Ascending aorta (tissue), 2 donors: ENCODE results near the gene FAM170A. TPM values are rescaled to one million over a fixed set of nuclear protein-coding genes. Genes with fewer than 3 reads are reported as not detected.

Experiments
- DNase-seq, 2 donors: peaks; one replicate each; pipeline ENCODE4 v3.0.0-alpha.2; 2019; ENCODE audit warnings: low spot score in 2 of 2
- H3K27ac ChIP-seq, 2 donors: fragments of 200-600 bp; sonication (generic); one replicate each; pipeline ENCODE4 v1.5.1; 2016 to 2017; ENCODE audit warnings: mild to moderate bottlenecking in 1 of 2
- H3K27me3 ChIP-seq: fragments of 200-600 bp; sonication (generic); one replicate; pipeline ENCODE4 v1.5.1; 2017
- H3K36me3 ChIP-seq, 2 donors: fragments of 200-600 bp; sonication (generic); one replicate each; pipeline ENCODE4 v1.5.1; 2016
- H3K4me1 ChIP-seq, 2 donors: fragments of 200-600 bp; sonication (generic); one replicate each; pipeline ENCODE4 v1.5.1; 2016 to 2017; ENCODE audit warnings: mild to moderate bottlenecking in 1 of 2
- H3K4me3 ChIP-seq, 2 donors: fragments of 200-600 bp; sonication (generic); one replicate each; pipeline ENCODE4 v1.5.1; 2016 to 2017; ENCODE audit warnings: mild to moderate bottlenecking in 1 of 2
- H3K9me3 ChIP-seq, 2 donors: fragments of 200-600 bp; sonication (generic); one replicate each; pipeline ENCODE4 v1.5.1; 2016
- intact Hi-C: fragments of 100-400 bp; cut with DNase I; formaldehyde crosslinking; loops from one replicate; pipeline ENCODE4 v1.15.1; 2023
- total RNA-seq: library from RNA; depleted of rRNA; stranded (reverse); fragments of >200 nt; gene quantifications from one replicate; pipeline ENCODE4 v1.1.0, GENCODE V29; 2016
- TF ChIP-seq, protein P1 (sequence below), 3 experiments: fragments of 200-600 bp in 2 of 3; fragments of 450-650 bp in 1 of 3; sonication (generic) in 2 of 3; IDR thresholded peaks; one replicate each; pipeline ENCODE4 v1.5.1; 2016 to 2019; ENCODE audit warnings: antibody characterized with exemption in 3 of 3, mild to moderate bottlenecking in 1 of 3, moderate library complexity in 1 of 3

FAM170A gene
- total RNA-seq, 1 donor from 2014 or later: not detected

GRCh38 chr5:119655061-119655460 is 25.7 kb downstream of the FAM170A start:
- TF ChIP-seq, protein P1, sequence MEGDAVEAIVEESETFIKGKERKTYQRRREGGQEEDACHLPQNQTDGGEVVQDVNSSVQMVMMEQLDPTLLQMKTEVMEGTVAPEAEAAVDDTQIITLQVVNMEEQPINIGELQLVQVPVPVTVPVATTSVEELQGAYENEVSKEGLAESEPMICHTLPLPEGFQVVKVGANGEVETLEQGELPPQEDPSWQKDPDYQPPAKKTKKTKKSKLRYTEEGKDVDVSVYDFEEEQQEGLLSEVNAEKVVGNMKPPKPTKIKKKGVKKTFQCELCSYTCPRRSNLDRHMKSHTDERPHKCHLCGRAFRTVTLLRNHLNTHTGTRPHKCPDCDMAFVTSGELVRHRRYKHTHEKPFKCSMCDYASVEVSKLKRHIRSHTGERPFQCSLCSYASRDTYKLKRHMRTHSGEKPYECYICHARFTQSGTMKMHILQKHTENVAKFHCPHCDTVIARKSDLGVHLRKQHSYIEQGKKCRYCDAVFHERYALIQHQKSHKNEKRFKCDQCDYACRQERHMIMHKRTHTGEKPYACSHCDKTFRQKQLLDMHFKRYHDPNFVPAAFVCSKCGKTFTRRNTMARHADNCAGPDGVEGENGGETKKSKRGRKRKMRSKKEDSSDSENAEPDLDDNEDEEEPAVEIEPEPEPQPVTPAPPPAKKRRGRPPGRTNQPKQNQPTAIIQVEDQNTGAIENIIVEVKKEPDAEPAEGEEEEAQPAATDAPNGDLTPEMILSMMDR (IDR thresholded peaks at IDR 0.05): no peak
- intact Hi-C loops: no loop called here
- Histone ChIP-seq H3K27ac (no peak overlapping the region), H3K9me3 (no peaks in the 10 kb centered on the region), H3K4me3 (no peak overlapping the region), H3K4me1 (no peaks in the 10 kb centered on the region), H3K27me3 (no peaks in the 10 kb centered on the region), H3K36me3 (no peaks in the 10 kb centered on the region)
- no peak for DNase-seq

DNA sequence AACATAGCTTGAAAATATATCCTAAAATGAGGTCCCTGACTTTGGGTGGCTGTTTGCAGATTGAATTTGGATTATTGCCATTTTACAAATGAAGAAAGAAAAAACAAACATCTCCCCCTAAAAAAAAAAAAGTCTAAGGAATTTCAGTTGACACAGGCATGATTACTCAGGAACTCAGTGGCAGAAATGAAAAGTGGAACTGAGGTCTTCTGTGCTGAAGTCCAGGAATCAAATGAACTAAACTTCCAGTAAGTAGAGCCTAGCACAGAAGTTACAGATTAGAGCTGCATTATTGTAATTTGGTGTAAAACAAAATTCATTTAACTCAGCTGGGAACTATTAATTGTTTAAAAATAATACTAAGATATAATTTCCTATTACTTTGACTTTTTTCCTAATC is 26.7 kb downstream of the FAM170A start:
- Histone ChIP-seq H3K27me3 (no peaks in the 10 kb centered on the region), H3K4me1 (no peaks in the 10 kb centered on the region), H3K4me3 (no peak overlapping the region), H3K9me3 (no peaks in the 10 kb centered on the region), H3K27ac (no peak overlapping the region), H3K36me3 (no peaks in the 10 kb centered on the region)
- DNase-seq: no peak
- TF ChIP-seq, protein P1 (IDR thresholded peaks at IDR 0.05): no peak
- intact Hi-C loops: no loop called here

- peaks cover 0 to 11% of the 10 kb centered on the region in 2 donors for H3K9me3 ChIP-seq
- no peaks in the 10 kb centered on the region for H3K36me3 ChIP-seq
- TF ChIP-seq, protein P1 (IDR thresholded peaks at IDR 0.05): no peak
- no peak overlapping the region for H3K4me3 ChIP-seq
- no peaks in the 10 kb centered on the region for H3K4me1 ChIP-seq
- intact Hi-C loops: no loop called here
- H3K27ac ChIP-seq: no peak overlapping the region
- H3K27me3 ChIP-seq: no peaks in the 10 kb centered on the region
- no peak for DNase-seq
Measured at GRCh38 chr5:119666542-119666941, 37.2 kb downstream of the FAM170A start.

DNA sequence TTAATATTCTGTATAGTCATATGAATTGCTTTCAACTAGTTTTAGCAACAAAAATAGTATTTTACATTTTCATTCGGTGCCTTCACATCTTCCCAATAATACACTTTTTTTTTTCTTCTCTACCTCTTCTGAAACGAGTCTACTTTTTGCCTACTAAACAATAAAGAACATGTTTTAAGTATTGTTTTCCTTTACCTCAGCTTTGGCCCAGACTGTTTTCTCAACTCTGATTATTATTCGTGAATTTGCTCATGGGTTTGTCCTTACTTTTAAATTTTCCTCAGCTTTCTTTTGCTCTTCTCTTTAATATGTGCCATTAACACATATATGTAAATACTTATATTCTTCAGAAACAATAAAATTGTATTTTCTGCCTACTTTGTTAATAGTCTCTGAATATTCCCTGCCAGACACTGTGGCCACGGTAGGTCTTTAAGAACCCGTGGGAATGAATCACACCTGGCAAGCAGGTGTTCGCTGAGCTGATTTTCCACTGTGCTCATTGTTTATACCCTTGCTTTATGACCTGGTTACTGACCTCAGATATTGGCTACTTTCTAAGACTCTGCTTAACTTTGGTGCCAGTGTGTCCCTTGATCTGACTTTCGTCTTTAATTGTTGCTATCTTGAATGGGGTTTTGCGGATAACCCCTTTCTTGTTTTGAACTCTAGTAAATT is 49.1 kb downstream of the FAM170A start:
- intact Hi-C loops: no loop called here
- no peak overlapping the region for H3K27ac ChIP-seq
- TF ChIP-seq, protein P1 (IDR thresholded peaks at IDR 0.05): no peak
- no peaks in the 10 kb centered on the region for H3K4me1 ChIP-seq
- H3K9me3 ChIP-seq: no peaks in the 10 kb centered on the region
- no peaks in the 10 kb centered on the region for H3K27me3 ChIP-seq
- no peaks in the 10 kb centered on the region for H3K36me3 ChIP-seq
- H3K4me3 ChIP-seq: no peak overlapping the region
- no peak for DNase-seq

- Histone ChIP-seq H3K27me3 (no peaks in the 10 kb centered on the region), H3K9me3 (no peaks in the 10 kb centered on the region), H3K4me3 (no peak overlapping the region), H3K27ac (no peak overlapping the region), H3K4me1 (no peaks in the 10 kb centered on the region), H3K36me3 (no peaks in the 10 kb centered on the region)
- TF ChIP-seq, protein P1 (IDR thresholded peaks at IDR 0.05): no peak
- intact Hi-C loops: no loop called here
- no peak for DNase-seq
Measured at GRCh38 chr5:119680080-119680479, 50.7 kb downstream of the FAM170A start.

DNA sequence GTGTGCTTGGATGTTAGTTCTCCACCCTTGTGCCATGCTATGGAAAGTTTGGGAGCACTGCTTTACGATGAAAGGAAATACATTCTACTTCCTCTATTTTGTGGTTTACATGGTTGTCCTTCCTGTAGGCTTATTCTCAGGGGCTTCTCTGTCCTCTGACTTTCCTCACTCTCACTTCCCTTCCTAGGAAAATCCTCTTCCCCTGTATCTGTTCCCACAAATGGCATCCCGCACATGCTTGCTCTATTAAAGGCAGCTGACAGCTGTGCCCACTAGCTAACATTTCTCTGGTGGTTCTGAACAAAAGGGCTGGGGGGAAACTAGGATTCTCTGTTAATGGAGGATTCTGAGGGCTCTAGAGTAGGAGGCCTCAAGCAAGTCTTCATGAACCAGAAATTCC is 52.4 kb downstream of the FAM170A start:
- Histone ChIP-seq H3K27me3 (no peaks in the 10 kb centered on the region), H3K9me3 (no peaks in the 10 kb centered on the region), H3K27ac (no peak overlapping the region), H3K4me3 (no peak overlapping the region), H3K4me1 (no peaks in the 10 kb centered on the region), H3K36me3 (no peaks in the 10 kb centered on the region)
- intact Hi-C loops: no loop called here
- no peak for DNase-seq
- TF ChIP-seq, protein P1 (IDR thresholded peaks at IDR 0.05): no peak
